NCI-H1694 (cell line): ENCODE results near the gene OLAH.
"Not testable (repeated sequence)": the region's sequence is repeated elsewhere in the genome, so short reads cannot be mapped to it uniquely, and the experiment has no call there.

Experiments
- DNase-seq: peaks from one replicate; lab custom pipeline; 2025; lab: John Stamatoyannopoulos, UW

Gene OLAH

GRCh38 chr10:15043674-15044073 is at the start of gene OLAH:
TSS of gene OLAH (plus strand) at chr10:15043943. CDS start at chr10:15047289, 3,346 bp downstream.
- no peak for DNase-seq

- DNase-seq = no peak
Observed at GRCh38 chr10:14995964-14996565, 47.7 kb upstream of the OLAH start.

GRCh38 chr10:15013530-15013929 is 30.2 kb upstream of the OLAH start:
- DNase-seq = not testable (repeated sequence)

GRCh38 chr10:15015451-15015850 is 28.3 kb upstream of the OLAH start:
- no peak for DNase-seq

- not testable (repeated sequence) for DNase-seq
Observed at GRCh38 chr10:15020966-15021365, 22.8 kb upstream of the OLAH start.

GRCh38 chr10:15023079-15023478 is 20.7 kb upstream of the OLAH start:
- not testable (repeated sequence) for DNase-seq

GRCh38 chr10:15024017-15025004 is 19.4 kb upstream of the OLAH start:
- not testable (repeated sequence) for DNase-seq

GRCh38 chr10:15025040-15025439 is 18.7 kb upstream of the OLAH start:
- not testable (repeated sequence) for DNase-seq

- no peak for DNase-seq
Observed at GRCh38 chr10:15027741-15028140, 16.0 kb upstream of the OLAH start.

- no peak for DNase-seq
Observed at GRCh38 chr10:15035385-15036301, 8.1 kb upstream of the OLAH start.

GRCh38 chr10:15037691-15038090 is 6.1 kb upstream of the OLAH start:
- no peak for DNase-seq

GRCh38 chr10:15038416-15038815 is 5.3 kb upstream of the OLAH start:
- no peak for DNase-seq

GRCh38 chr10:15045380-15045779 is 1.6 kb downstream of the OLAH start:
- DNase-seq = no peak

GRCh38 chr10:15046626-15047025 is 2.9 kb downstream of the OLAH start:
- no peak for DNase-seq

- no peak for DNase-seq
Observed at GRCh38 chr10:15049533-15049932, 5.8 kb downstream of the OLAH start.

- DNase-seq = no peak
Observed at GRCh38 chr10:15052121-15052520, 8.4 kb downstream of the OLAH start.

- DNase-seq = no peak
Observed at GRCh38 chr10:15053061-15053460, 9.3 kb downstream of the OLAH start.

- DNase-seq = no peak
Observed at GRCh38 chr10:15058689-15059088, 14.9 kb downstream of the OLAH start.

- no peak for DNase-seq
Observed at GRCh38 chr10:15059914-15060313, 16.2 kb downstream of the OLAH start.

GRCh38 chr10:15060638-15061037 is 16.9 kb downstream of the OLAH start:
- DNase-seq = no peak

- no peak for DNase-seq
Observed at GRCh38 chr10:15067154-15067553, 23.4 kb downstream of the OLAH start.

- no peak for DNase-seq
Observed at GRCh38 chr10:15068802-15069201, 25.1 kb downstream of the OLAH start.
